GM19372 (cell line): Measurements from ENCODE around the gene DENND6B.
"Not testable (repeated sequence)": the region's sequence is repeated elsewhere in the genome, so short reads cannot be mapped to it uniquely, and the experiment has no call there.

ENCODE experiments used
- ATAC-seq: cut with Tn5 transposase; IDR thresholded peaks from one replicate; pipeline ENCODE4 v1.9.1; 2021; ENCODE audit warnings: mild to moderate bottlenecking, low read depth, moderate library complexity; ENCODE audit not compliant: unreplicated experiment

DENND6B gene

DNA sequence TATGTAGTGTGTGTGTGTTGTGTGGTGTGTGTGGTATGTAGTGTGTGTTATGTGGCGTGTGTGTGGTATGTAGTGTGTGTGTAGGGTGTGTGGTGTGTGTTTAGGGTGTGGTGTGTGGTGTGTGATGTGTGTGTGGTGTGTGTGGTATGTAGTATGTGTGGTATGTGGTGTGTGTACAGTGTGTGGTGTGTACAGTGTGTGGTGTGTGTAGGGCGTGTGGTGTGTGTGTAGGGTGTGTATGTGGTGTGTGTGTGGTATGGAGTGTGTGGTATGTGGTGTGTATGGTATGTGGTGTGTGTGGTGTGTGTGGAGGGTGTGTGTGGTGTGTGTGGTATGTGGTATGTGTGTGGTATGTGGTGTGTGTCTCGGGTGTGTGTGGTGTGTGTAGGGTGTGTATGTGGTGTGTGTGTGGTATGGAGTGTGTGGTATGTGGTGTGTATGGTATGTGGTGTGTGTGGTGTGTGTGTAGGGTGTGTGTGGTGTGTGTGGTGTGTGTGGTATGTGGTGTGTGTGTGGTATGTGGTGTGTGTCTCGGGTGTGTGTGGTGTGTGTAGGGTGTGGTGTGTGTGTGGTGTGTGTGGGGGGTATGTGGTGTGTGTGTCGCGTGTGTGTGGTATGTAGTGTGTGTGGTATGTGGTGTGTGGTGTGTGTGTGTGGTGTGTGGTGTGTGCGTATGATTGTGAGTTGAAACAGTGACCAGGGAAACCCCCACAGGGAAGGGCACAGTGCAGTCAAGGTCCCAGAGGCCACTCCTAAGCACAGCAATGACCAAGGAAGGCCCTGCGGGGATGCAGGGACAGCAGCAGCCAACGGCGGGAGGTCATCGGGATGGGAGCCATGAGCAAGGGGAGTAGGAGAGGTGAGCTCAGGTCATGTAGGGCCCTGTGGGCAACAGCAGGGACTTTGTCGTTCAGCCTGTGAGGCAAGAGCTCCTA is 13.4 kb upstream of the DENND6B start:
- ATAC-seq = no peak

DNA sequence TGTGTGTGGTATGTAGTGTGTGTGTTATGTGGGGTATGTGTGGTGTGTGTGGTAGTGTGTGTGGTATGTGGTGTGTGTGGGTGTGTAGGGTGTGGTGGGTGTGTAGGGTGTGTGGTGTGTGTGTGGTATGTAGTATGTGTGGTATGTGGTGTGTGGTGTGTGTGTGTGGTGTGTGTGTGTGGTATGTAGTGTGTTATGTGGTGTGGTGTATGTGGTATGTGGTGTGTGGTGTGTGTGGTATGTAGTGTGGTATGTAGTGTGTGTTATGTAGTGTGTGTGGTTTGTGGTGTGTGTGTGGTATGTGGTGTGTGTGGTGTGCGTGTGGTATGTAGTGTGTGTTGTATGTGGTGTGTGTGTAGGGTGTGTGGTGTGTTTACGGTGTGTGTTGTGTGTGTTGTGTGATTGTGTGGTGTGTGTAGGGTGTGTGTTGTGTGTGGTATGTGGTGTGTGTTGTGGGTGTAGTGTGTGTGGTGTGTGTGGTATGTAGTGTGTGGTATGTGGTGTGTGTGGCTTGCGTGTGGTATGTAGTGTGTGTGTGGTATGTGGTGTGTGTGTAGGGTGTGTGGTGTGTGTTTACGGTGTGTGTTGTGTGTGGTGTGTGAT is 12.1 kb upstream of the DENND6B start:
- ATAC-seq = no peak

DNA sequence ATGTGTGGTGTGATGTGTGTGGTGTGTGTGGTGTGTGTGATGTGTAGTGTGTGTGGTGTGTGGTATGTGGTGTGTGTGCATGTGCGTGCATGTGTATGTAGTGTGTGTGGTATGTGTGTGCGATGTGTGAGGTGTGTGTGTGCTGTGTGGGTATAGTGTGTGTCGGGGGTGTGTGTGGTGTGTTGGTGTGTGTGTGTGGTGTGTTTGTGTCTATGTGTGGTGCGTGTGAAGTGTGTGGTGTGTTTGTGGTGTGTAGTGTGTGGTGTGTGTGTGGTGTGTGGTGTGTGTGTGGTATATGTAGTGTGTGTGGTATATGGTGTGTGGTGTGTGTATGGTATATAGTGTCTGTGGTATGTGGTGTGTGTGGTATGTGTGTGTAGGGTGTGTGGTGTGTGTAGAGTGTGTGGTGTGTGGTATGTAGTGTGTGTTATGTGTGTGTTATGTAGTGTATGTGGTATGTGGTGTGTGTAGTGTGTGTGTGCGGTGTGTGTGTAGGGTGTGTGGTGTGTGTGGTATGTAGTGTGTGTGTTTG is 11.3 kb upstream of the DENND6B start:
- ATAC-seq = no peak

DNA sequence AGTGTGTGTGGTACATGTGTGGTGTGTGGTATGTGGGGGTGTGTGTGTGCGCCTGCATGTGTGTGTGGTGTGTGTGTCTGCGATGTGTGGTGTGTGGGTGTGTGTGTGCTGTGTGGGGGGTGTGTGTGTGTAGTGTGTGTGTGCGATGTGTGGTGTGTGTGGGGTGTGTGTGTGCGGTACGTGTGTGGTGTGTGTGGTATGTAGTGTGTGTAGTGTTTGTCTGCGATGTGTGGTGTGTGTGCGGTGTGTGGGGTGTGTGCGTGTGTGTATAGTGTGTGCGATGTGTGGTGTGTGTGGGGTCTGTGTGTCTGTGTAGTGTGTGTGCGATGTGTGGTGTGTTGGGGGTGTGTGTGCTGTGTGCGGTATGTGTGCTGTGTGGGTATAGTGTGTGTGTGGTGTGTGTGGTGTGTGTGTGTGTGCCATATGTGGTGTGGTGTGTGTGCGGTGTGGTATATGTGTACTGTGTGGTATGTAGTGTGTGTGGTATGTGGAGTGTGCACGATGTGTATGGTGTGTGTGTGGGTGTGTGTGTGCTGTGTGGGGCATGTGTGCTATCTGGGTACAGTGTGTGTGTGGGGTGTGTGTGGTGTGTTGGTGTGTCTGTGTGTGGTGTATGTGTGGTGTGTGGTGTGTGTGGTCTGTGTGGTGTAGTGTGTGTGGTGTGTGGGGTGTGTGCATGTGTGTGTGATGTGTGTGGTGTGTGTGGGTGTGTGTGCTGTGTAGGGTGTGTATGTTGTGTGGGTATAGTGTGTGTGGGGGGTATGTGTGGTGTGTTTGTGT is 10.6 kb upstream of the DENND6B start:
- no peak for ATAC-seq

DNA sequence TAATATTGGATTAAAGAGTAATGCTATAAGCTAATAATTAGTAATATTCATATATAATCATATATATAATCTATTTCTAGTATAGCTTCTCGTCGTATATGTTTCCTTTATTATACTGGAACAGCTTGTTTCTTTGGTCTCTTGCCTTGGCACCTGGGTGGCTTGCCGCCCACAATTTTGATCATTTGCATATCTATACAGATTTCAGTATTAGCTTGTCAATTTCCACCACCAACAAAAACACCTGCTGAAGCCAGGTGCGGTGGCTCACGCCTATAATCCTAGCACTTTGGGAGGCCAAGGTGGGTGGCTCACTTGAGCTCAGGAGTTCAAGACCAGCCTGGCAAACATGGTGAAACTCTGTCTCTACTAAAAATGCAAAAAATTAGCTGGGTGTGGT is 7.6 kb upstream of the DENND6B start:
- not testable (repeated sequence) for ATAC-seq

DNA sequence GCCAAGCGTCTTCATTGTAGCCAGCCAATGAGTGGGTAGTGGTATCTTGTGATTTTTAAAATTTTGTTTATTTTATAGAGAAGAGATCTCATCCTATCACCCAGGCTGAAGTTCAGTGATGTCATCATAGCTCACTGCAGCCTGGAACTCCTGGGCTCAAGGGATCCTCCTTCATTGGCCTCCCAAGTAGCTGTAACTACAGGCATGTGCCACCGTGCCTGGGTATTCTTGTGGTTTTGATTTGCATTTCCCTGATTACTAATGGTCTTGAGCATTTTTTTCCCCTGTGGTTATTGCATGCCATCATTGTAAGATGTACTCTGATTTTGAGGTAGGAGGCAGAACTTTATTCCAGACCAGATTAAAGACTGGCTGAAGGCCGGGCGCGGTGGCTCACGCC is 2.4 kb upstream of the DENND6B start:
- ATAC-seq = no peak

DNA sequence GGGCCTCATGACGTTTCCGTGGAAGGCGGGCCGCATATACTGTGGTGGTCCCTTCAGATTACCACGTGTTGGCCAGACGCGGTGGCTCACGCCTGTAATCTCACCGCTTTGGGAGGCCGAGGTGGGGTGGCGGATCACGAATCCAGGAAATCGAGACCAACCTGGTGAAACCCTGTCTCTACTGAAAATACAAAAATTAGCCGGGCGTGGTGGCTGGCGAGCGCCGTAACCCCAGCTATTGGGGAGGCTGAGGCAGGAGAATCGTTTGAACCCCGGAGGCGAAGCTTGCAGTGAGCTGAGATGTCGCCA is 853 bp upstream of the DENND6B start:
- ATAC-seq = no peak

DNA sequence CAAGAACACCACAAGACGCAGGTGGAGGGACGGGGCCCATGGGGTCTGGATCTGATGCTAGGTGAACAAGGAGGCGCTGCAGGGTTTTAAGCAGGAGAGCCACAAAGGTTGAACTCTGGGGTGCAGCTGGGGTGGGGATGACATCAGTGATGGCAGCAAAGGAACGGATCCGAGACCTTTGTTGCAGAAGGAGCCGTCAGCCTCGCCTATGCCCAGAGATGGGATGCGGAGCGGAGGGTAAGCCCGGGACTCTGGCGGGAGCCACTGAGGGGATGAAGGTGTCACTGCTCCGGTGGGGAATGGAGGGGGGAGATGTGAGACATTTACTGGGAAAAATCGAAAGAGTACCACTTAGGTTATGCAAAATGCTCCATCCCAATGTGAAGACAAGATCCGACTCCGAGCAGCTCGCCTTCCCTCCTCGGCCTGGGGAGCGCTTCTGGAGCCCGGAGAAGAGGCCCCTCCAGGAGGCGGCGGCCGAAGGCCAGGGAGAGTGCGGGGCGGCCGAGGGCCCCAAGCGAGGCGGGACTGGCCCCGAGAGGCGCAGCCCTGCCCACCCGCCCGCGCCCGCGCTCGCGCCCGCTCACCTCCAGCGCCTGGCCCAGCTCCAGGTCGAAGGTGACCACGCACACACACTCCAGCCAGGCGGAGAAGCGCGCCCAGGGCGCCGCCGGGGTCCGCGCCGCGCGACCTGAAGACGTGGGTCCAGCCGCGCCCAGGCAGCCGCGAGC is 422 bp downstream of the DENND6B start:
- ATAC-seq = no peak

DNA sequence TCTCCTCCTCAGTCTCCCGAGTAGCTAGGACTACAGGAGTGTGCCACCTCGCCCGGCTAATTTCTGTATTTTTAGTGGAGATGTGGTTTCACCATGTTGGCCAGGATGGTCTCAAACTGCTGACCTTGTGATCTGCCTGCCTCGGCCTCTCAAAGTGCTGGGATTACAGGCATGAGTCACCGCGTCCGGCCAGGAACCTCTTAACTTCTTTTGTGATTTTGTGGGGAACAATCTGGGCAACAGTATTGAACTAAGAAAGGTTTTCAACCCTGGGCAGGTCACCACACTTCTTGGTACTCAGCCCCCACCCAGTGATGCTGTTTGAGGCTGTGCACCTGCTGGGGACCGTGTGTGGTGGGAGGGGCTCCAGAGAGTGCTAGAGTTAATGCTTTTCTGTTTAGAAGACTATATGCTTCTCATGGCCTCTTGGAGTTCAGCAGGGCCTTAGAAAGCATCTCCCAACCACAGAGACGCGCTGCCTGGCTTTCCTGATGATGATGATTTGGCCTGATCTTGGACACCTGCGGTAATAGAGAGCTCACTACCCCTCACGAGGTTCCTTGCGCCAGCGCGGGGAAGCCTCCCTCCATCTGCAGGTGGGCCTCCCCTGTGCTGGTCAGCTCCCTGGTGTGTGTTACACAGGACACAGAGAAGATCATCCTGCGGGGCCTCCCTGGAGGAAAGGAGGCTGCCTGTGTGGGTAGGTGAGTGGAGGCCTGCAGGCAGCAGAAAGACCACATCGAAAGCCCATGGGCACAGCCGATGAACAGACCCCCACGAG is 1.2 kb downstream of the DENND6B start:
- ATAC-seq = no peak

DNA sequence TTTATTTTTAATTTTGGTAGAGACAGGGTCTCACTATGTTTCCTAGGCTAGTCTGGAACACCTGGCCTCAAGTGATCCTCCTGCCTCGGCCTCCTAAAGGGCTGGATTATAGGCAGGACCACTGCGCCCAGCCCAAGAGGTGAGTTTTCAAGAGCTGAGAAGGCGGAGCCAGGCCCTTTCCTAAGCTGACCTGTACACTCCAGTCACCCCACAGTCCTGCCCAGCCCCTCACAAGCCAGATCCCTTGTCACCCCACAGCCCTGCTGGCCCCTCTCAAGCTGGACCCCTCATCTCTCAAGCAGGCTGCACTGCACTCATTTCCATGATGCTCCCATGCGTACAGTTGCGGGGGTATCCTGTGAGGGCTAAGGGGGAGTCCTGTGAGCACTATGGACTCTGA is 2.9 kb downstream of the DENND6B start:
- no peak for ATAC-seq

DNA sequence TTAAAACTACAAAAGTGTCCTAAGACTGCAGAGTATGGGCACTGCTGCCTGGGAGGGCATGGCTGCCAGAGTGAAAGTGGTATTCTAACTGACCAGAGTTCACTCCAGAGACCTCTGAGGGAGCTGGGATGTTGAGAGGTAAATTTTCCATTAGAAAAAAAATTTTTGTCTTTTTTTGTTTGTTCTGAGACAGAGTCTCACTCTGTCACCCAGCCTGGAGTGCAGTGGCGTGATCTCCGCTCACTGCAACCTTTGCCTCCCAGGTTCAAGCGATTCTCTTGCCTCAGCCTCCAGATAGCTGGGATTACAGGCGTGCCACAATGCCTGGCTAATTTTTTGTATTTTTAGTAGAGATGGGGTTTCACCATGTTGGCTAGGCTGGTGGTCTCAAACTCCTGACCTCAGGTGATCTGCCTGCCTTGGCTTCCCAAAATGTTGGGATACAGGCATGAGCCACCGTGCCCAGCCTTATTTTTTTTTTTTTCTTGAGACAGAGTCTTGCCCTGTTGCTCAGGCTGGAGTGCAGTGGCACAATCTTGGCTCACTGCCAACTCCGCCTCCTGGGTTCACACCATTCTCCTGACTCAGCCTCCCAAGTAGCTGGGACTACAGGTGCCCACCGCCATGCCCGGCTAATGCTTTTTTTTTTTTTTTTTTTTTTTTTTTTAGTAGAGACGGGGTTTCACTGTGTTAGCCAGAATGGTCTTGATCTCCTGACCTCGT is 4.3 kb downstream of the DENND6B start:
- ATAC-seq = not testable (repeated sequence)

DNA sequence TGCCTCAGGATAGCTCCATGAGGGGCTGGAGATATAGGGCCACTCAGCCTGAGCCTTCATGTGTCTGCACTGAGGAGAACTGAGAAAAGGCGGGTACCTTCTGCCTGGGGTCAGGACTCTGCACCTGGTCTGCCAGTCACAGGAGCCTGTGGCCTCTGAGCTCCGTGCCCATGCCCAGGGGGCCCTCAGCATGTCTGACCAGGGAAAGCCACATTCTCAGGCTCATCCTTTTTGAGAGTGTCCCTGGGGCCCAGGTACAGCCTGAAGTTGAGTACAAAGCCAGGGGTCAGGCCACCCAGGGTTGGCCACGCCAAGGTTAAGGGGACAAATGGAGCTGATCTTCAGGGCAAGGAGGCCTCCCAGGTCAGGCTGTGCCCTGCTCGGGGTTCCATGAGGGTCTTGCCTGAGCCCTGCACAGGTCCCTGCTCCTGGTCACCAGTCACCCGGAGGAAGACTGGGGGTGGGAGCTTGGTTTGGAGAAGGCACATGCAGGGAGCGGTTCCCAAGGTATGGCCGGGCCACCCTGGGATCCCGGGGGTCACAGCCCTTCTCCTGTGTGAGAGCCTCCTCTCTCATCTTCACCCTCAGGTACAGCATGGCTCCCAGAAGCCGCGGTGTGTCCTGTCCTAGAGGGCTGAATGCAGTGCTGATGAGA is 6.0 kb downstream of the DENND6B start:
- no peak for ATAC-seq

DNA sequence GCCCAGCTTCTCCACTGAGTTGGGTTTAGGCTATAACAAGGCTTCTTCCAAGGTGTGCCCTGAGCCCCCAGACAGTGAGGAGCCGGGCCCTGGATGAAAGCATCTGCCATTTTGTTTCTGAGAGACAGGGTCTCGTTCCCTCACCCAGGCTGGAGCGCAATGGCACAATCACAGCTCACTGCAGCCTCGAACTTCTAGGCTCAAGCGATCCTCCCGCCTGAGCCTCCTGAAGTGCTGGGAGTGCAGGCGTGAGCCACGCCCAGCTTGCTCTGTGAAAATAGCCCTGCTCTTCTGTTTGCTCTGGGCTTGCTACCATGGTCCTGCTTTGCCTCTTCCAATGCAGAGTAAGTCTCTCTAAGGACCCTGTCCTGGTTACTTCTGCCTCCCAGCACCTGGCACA is 6.7 kb downstream of the DENND6B start:
- ATAC-seq = no peak

DNA sequence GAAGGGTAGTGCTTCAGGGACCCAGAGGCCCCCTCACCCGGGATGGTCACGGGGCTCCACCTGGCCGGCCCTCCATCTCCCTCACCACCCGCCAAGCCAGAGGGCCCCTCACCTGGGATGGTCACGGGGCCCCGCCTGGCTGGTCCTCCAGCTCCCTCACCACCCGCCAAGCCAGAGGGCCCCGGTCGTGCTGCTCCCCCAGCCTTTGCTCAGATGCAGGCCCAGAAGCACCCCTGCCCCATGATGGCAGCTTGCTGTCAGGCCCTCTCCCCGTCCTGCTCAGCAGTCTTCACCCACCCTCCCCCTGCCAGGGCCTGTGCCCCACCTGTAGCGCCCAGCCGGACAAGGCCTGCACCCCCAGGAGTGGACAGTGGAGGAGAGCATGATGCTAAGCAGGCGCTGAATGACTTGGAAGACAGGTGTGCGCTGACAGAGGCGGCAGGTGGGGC is 7.3 kb downstream of the DENND6B start:
- ATAC-seq = no peak

DNA sequence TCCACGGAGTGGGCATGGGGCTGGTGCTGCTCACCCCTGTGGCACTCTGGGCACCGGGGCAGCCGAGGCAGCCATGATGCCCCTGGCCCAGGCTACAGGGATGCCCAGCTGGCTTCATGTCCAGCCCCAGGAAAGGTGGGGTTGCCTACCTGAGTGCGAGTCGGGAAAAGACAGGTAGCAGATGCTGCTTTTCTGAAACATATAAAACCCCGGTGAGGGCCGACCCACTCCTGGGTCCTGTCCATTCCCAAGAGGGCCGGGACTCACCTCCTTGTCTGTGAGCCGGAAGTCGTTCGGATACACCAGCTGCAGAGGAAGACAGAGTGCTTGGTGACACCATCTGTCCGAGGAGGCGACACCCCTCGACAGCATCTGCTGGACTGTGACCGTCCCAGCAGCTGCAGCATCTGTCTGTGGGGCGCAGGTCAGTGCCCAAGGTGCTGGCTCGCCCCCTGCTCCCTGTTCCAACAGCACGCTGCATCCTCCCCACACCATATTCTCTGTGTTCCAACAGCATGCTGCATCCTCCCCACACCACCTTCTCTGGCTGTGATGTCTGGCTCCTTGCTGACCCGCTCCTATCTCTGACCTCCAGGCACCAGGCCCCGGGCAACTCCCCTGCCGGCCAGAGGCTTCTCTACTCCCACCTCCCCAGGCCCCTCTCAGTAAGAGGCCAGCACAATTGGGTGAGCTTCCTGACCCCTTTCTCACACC is 8.0 kb downstream of the DENND6B start:
- no peak for ATAC-seq

DNA sequence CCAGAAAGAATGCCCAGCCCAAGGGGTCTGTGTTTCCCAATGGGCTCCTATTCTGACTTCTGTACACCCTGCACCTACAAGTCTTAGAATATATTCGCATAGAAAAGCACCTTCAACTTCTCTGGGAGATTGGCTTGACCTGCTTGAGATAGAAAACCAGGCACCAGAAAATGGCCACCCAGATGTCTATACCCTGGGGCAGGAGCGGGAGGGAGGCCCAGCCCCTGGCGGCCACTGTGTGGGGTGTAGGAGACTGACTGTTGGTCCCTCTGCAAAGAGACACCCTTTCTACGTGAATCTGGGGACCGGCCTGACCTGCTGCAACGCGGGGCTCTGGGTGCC is 8.5 kb downstream of the DENND6B start:
- ATAC-seq = no peak

DNA sequence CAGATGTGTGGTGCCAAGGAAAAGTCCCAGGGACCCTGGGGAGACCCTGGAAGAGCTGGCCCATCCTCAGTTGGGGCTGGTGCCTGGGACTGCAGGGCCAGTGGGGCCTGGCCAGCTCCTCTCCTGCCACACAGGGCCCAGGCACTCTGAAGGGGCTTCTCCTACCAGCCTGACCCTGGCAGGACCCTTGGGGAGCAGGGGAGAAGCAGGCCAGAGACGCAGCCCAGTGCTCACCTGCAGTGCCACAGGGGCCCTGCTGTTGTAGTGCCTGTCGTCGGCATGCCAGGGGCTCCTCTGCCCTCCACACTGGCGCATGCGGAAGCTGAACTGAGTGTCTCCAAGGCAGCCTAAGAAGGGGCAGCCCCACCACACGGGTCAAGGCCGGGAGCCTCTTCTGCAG is 9.1 kb downstream of the DENND6B start:
- no peak for ATAC-seq

DNA sequence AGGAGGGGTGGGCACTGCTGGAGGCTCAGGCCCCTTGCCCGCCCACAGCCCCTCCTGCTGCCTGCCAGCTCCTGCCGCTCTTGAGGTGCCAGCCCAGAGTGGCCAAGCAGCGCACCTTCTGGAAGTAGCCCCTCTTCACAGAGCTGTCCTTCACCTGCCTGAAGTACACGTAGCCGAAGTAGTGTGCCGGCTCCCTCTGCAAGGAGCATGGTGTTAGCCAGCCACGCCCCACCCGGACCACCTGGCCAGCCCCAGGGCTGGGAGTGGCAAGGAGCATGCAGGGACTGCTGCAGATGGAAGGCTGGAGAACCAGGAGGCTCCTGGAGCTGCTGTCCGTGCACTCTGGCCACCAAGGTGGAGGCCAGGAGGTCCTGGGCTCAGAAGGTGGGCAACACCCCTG is 9.6 kb downstream of the DENND6B start:
- ATAC-seq = no peak
